ENCODE results near the gene PACRG. TPM values are rescaled to one million over a fixed set of nuclear protein-coding genes. Genes with fewer than 3 reads are reported as not detected.

The PACRG gene
- polyA plus RNA-seq, 2 of the 4 experiments (the other 2 are of a cell fraction), result 0.14 to 0.30 TPM

DNA sequence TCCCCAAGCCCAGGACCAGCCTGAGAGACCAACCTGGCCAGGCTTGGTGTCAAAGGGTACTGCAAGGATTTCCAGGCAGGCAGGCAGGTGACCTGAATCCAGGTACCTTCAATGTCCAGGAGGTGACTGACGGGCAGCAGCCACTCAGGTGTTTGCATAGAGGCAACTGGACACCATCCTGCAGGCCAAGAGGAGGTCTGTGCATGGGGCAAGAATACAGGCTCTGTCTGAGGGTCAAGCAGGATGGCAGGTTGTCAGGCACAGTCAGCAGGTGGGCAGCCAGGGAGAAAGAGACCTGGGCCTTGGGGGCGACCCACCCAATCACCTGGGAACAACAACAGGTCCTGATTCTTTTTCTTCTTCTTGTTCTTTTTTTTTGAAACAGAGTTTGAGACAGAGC is 527.5 kb downstream of the PACRG start (continued):
- TF ChIP-seq, protein P1, sequence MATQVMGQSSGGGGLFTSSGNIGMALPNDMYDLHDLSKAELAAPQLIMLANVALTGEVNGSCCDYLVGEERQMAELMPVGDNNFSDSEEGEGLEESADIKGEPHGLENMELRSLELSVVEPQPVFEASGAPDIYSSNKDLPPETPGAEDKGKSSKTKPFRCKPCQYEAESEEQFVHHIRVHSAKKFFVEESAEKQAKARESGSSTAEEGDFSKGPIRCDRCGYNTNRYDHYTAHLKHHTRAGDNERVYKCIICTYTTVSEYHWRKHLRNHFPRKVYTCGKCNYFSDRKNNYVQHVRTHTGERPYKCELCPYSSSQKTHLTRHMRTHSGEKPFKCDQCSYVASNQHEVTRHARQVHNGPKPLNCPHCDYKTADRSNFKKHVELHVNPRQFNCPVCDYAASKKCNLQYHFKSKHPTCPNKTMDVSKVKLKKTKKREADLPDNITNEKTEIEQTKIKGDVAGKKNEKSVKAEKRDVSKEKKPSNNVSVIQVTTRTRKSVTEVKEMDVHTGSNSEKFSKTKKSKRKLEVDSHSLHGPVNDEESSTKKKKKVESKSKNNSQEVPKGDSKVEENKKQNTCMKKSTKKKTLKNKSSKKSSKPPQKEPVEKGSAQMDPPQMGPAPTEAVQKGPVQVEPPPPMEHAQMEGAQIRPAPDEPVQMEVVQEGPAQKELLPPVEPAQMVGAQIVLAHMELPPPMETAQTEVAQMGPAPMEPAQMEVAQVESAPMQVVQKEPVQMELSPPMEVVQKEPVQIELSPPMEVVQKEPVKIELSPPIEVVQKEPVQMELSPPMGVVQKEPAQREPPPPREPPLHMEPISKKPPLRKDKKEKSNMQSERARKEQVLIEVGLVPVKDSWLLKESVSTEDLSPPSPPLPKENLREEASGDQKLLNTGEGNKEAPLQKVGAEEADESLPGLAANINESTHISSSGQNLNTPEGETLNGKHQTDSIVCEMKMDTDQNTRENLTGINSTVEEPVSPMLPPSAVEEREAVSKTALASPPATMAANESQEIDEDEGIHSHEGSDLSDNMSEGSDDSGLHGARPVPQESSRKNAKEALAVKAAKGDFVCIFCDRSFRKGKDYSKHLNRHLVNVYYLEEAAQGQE (IDR thresholded peaks at IDR 0.05), result no peak
- TF ChIP-seq EHMT2 (IDR thresholded peaks at IDR 0.05; ENCODE audit: low read depth) (no peak), JUN (IDR thresholded peaks at IDR 0.05) (no peak), HOXA7 (CRISPR knock-in tag; IDR thresholded peaks at IDR 0.05) (no peak), ESRRA (IDR thresholded peaks at IDR 0.05; ENCODE audit: borderline replicate concordance, low read length) (no peak), POLR2AphosphoS2 (conservative IDR thresholded peaks at IDR 0.05; ENCODE audit: low read length) (no peak), RARB (CRISPR knock-in tag; IDR thresholded peaks at IDR 0.05) (no peak)
- TF ChIP-seq, protein P2, sequence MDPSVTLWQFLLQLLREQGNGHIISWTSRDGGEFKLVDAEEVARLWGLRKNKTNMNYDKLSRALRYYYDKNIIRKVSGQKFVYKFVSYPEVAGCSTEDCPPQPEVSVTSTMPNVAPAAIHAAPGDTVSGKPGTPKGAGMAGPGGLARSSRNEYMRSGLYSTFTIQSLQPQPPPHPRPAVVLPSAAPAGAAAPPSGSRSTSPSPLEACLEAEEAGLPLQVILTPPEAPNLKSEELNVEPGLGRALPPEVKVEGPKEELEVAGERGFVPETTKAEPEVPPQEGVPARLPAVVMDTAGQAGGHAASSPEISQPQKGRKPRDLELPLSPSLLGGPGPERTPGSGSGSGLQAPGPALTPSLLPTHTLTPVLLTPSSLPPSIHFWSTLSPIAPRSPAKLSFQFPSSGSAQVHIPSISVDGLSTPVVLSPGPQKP (IDR thresholded peaks at IDR 0.05; ENCODE audit: low read depth, low read length), result no peak

DNA sequence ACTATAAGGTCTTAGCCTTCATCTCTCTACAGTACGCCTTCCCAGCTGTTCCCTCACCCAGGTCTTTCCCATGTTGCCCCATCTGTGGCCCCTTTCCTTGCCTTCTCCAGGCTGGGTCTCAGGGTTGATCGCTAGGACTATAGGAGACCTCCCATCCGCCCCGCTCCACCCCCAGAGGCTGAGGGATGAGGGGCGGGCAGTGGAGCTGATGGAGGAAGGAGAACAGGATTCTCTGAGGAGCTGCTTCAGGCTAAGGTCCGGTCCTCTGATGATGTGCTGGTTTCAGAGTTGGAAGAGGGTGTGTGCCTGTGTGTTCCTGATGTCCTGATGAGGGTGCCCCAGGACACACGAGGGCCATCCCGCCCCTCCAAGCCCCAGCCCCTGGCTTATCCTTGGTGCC is 531.9 kb downstream of the PACRG start:
- no peaks in the 10 kb centered on the region for H3K9me3 ChIP-seq
- CTCF ChIA-PET, result no interaction called here
- no peak overlapping the region for H3K27ac ChIP-seq
- ATAC-seq (no peak), FAIRE-seq (no peak), DNase-seq (ENCODE audit: low read depth in 1 of 2, low spot score in 1 of 2) (no peak)
- H3K4me2 ChIP-seq, result no peak overlapping the region
- TF ChIP-seq, protein P3, sequence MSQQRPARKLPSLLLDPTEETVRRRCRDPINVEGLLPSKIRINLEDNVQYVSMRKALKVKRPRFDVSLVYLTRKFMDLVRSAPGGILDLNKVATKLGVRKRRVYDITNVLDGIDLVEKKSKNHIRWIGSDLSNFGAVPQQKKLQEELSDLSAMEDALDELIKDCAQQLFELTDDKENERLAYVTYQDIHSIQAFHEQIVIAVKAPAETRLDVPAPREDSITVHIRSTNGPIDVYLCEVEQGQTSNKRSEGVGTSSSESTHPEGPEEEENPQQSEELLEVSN (IDR thresholded peaks at IDR 0.05; ENCODE audit: borderline replicate concordance, low read depth), result no peak
- TF ChIP-seq JUNB (IDR thresholded peaks at IDR 0.05), result no peak
- no peak for TF ChIP-seq HOXB5 (CRISPR knock-in tag; IDR thresholded peaks at IDR 0.05)
- TF ChIP-seq MAZ (IDR thresholded peaks at IDR 0.05; ENCODE audit: borderline replicate concordance, low read depth, low read length), result no peak
- TF ChIP-seq SMC3 (IDR thresholded peaks at IDR 0.05), result no peak
- TF ChIP-seq, protein P1 (IDR thresholded peaks at IDR 0.05), result no peak
- TF ChIP-seq, protein P4, sequence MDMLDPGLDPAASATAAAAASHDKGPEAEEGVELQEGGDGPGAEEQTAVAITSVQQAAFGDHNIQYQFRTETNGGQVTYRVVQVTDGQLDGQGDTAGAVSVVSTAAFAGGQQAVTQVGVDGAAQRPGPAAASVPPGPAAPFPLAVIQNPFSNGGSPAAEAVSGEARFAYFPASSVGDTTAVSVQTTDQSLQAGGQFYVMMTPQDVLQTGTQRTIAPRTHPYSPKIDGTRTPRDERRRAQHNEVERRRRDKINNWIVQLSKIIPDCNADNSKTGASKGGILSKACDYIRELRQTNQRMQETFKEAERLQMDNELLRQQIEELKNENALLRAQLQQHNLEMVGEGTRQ (IDR thresholded peaks at IDR 0.05), result no peak
- no peak for TF ChIP-seq MYC (IDR thresholded peaks at IDR 0.05; ENCODE audit: borderline replicate concordance, low read length)
- no peak for TF ChIP-seq POLR2AphosphoS2 (conservative IDR thresholded peaks at IDR 0.05; ENCODE audit: low read length)
- TF ChIP-seq FOSL2 (IDR thresholded peaks at IDR 0.05), result no peak
- no peak for TF ChIP-seq FOSL2 (CRISPR knock-in tag; IDR thresholded peaks at IDR 0.05)
- TF ChIP-seq HOXA7 (CRISPR knock-in tag; IDR thresholded peaks at IDR 0.05), result no peak
- TF ChIP-seq CEBPB (IDR thresholded peaks at IDR 0.05), result no peak
- TF ChIP-seq RFX5 (IDR thresholded peaks at IDR 0.05), result no peak
- POLR2A ChIA-PET, result no interaction called here
- H3K4me1 ChIP-seq, result no peaks in the 10 kb centered on the region
- WGBS (ENCODE audit: missing lambda C conversion rate), result 80% methylated on average over 2 of the region's 8 CpGs
- H3K4me3 ChIP-seq, result no peak overlapping the region
